ENCODE data around the gene MYO15A.

The MYO15A gene

DNA sequence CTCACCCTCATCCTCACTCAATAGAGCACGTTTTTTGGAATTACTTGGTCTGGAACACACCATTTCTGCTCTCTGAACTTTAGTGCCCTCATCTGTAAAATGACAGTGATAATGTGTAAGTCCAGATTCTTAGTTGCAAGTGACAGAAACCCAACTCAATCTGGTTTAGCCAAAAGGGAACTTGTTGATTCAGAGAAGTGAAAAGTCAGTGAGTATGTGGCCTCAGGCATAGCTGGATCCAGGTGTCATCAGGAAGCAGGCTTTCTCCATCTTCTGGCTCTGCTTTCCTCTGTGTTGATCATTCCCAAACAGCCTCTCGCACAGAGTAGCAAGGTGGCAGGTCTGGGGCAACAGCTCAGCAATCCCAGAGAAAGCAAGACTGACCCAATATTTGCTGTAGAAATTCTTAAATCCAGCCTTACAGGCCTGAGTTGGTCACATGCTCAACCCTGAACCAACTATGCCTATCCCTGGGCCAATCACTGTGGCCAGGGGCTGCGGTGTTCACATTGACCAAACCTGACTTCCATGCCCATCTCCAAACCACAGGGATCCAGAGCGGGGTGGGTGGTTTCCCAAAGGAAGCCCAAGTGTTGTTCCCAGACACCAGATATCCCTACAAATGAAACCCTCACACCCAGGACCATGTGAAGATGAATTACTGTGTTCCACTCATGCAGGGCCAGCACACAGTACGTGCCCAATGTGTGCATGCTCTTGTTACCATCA is 51.7 kb downstream of the MYO15A start:
- peak in 1 of 2 donors; percentile 23 for DNase-seq

DNA sequence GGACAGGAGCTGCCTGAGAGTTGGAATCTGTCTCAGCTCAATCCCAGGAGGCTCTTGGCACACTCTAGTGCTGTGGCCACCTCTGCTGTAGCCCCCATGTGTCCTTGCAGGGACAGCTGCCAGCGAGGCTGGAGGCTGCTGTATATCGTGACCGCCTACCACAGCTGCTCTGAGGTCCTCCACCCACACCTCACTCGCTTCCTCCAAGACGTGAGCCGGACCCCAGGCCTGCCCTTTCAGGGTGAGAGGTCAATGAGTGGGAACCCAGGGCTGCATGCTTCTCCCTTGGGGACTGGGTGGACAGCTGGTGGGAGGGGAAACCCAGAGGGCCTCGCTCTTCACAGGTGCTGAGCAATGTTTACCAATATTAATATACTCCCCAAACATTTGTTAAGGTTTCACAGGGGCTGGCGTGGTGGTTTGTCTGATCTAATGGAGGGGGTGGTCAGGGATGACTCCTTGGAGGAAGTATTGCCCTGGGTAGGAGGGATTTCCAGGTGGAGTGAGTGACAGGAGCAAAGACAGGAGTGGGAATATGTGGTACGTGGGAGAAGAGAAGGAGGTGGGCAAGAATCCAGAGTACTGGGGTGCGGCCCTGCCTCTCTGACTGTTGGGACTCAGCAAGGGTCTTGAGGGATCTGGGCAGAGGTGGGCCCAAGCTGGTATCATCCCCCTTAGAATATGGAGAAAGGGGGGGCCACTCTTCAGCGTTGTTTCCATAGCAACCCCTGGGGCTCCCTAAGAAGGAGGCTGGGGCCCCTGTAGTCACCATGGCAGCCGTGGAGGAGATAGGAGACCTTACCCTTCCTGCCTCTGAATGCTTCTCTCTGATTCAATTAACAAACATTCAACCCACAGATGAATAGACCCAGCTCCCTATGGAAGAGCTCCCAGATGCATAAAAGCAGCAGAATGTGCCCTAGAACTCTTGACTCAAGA is 52.9 kb downstream of the MYO15A start:
- DNase-seq: peak; percentile 61 to 87

DNA sequence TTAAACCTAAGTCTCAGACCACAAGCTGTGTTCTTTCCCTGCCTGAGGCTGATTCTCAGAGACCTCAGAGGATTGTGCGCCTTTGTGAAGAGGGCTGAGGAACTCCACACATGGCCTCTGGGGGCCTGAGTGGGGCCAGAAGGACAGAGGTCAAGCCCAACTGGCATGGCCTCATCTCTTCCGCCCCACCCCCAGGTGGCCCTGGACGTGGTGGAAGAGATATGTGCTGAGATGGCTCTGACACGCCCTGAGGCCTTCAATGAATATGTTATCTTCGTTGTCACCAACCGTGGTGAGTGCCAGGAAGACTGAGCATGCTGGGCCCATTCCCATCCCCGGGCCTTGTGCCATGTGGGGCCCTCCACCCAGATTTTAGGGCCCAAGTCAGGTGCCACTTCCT is 55.0 kb downstream of the MYO15A start:
- no peak for DNase-seq

DNA sequence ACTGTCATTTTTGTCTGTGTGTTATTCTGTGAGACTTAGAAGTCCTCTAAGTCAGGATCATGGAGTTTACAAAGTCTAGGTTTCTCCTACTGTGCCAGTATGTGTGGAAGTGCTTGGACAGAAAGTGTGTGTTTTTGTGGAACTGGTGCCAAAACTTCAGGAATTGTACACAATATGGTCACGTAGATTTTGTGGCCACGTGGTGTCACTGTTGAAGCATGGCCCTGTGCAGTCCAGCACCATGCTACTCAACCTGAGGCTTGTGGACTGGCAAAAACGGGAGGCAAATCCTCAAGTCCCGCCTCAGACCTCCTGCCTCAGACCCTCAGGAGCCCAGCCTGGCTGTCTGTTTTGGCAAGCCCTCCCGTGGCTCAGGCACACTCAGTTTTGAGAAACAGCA is 58.3 kb downstream of the MYO15A start:
- DNase-seq: no peak

DNA sequence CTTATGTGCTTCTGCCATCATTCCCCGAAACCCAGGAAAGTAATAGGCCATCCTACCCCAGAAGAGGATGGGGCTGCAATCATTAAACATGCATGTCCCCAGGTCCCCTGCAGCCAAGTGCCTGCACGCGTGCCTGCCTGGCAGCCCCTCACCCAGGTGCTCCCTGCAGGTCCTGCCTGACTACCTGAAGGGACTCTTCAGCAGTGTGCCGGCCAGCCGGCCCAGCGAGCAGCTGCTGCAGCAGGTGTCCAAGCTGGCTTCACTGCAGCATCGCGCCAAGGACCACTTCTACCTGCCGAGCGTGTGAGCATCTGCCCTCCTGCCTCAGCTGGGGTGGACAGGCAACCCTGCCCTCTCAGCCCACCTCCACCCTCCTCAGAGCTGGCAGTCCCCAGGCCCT is 58.9 kb downstream of the MYO15A start:
- no peak for DNase-seq

DNA sequence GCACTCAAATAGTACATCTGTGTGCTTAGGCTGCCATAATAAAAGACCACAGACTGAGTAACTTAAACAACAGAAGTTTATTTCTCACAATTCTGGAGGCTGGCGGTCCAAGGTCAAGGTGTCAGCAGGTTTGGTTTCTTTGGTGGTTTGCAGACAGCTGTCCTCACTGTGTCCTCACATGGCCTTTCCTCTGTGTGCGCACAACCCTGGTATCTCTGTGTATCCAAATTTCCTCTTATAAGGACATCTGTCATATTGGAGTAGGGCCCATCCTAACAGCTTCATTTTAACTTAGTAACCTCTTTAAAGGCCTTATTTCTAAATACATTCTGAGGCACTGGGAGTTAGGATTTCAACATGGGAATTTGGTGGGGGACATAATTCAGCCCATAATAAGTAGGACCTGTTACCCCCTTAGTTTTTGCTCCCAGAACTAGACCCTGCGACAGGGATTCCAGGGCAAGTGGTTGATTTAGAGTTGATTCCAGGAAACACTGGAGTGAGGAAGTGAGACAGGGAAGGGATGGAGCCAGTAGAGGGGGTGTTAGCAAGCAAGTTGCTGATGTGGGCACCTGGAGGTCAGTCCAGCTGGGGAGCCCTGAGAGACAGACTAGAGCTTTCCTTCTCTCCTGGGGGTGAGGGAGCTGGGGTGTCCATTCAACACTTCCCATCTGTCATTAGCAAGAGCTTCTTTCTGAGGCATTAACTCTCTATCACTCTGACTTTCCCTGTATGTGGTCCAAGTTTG is 64.1 kb downstream of the MYO15A start:
- no peak for DNase-seq

- DNase-seq: no peak
Observed at GRCh38 chr17:18173740-18174139, 65.2 kb downstream of the MYO15A start.

- DNase-seq: peak; percentile 74 to 81
Observed at GRCh38 chr17:18176176-18176575, 67.6 kb downstream of the MYO15A start.

GRCh38 chr17:18177133-18177532 is 68.6 kb downstream of the MYO15A start:
- DNase-seq: no peak

DNA sequence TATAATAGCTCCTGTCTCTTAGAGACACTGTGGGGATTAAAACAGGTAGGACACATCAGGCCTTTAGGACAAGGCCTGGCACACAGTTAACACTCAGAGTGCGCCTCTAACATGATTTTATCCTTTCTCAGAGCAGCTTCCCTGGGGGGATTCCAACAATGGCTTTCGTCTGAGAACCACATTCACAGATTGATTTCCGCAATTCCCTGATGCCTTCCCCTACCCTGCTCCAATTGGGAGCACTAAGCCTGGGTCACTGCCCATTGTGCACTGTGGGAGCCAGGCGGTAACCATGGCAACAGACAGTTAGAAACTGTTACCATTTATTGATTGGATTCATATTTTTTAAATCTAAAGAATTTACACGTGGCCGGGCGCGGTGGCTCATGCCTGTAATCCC is 69.2 kb downstream of the MYO15A start:
- DNase-seq: no peak

- DNase-seq: no peak
Observed at GRCh38 chr17:18179196-18179595, 70.6 kb downstream of the MYO15A start.

DNA sequence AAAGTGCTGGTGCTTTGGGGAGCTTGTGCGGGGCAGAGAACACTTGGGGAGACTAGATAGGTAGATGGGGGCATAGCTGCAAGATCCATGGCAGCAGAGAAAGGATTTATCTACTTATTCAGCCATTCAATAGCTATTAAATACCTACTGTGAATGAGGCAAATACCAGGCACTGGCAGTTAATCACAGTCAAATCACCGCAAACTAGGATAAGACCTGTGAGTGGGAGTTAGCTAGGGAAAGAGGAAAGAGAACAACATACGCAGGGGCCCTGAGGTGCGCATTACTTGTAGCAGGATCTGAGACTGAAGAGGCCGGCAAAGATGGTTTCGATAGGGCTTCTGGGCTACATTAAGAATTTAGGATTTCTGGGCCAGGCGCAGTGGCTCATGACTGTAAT is 71.2 kb downstream of the MYO15A start:
- DNase-seq: no peak

DNA sequence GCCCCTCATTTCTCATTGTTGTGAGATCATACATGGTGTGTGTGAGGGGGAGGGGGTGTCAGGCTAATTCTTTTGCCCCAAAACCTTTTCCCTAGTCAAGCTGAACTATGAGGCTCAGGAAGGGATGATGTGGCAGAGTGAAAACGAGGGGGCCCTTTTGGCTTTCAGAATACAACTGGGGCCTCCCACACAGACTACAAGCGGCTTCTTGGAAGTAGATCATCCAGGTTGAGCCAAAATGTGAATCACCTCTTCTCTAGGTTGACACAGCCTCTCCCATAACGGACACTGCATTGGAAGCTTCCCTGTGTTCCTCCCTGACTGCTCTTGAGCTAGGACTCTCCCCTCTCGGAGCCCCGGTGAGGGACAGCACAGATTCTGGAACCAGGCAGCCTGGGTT is 72.8 kb downstream of the MYO15A start:
- no peak for DNase-seq

- no peak for DNase-seq
Observed at GRCh38 chr17:18182110-18182977, 73.8 kb downstream of the MYO15A start.

DNA sequence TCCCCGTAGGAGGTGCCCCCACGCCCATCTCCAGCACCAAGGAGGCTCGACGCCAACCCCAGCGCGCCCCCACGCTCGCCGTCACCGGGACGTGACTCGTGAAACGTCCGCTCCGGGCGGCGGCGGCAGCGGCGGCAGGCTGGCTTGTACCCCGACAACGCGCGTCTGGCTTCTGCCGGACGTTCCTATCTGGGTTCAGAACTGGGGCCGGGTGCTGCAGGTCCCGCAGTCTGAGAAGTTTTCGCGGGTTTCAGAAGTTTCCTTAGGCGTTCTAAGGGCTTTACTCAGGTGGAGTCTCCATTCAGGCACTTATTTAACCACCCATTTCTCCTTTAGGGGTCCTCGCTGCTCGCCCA is 74.4 kb downstream of the MYO15A start:
- peak; percentile 84 to 93 for DNase-seq

GRCh38 chr17:18183334-18184142 is 75.0 kb downstream of the MYO15A start, which contains the start of gene ALKBH5:
TSS of gene ALKBH5 (plus strand) at chr17:18183828. CDS start at chr17:18184244, 416 bp downstream.
- DNase-seq: peak; percentile 99 to 100

- DNase-seq: peak; percentile 45 to 74
Observed at GRCh38 chr17:18184143-18185031, 75.8 kb downstream of the MYO15A start.

DNA sequence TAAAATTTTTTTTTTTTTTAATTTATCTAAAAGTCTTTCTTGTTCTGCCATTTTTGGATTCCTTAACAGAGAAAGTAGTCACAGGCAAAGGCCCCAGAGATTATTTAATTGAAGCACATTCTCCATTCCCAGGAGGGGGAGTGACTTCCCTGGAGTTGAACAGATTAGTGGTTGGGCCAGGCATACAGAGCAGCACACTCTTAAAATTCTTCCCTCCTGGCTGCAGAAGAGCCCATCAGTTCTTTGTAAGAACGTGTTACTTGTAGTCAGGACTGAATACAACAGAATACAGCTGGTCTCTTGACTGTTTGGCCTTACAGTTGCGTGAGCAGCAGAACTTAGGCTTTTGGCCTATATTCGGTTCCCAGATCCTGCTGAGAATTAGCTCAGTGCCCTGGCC is 76.8 kb downstream of the MYO15A start:
- no peak for DNase-seq

- no peak for DNase-seq
Observed at GRCh38 chr17:18185832-18186626, 77.5 kb downstream of the MYO15A start.

All from inflammatory macrophage (primary cell).